Astrocyte of the cerebellum (primary cell): ENCODE measurements around the gene TTI1.

Experiments used
- DNase-seq: peaks from one replicate; pipeline ENCODE4 v3.0.0-alpha.2; 2011; ENCODE audit warnings: low read depth
- H3K4me3 ChIP-seq: 2 replicates; pipeline ENCODE4 v1.5.1; 2011; ENCODE audit warnings: mild to moderate bottlenecking, low read depth, low read length, moderate library complexity
- in situ Hi-C: cut with HindIII; loops from 2 replicates; pipeline ENCODE4 v1.10.0; 2017; ENCODE audit warnings: low sequenced_read_pairs
- TF ChIP-seq, protein P1 (sequence below): IDR thresholded peaks from 2 replicates; pipeline ENCODE4 v1.5.1; 2012; ENCODE audit warnings: low read length, low read depth, moderate library complexity, mild to moderate bottlenecking; ENCODE audit errors: missing control alignments

Gene TTI1

DNA sequence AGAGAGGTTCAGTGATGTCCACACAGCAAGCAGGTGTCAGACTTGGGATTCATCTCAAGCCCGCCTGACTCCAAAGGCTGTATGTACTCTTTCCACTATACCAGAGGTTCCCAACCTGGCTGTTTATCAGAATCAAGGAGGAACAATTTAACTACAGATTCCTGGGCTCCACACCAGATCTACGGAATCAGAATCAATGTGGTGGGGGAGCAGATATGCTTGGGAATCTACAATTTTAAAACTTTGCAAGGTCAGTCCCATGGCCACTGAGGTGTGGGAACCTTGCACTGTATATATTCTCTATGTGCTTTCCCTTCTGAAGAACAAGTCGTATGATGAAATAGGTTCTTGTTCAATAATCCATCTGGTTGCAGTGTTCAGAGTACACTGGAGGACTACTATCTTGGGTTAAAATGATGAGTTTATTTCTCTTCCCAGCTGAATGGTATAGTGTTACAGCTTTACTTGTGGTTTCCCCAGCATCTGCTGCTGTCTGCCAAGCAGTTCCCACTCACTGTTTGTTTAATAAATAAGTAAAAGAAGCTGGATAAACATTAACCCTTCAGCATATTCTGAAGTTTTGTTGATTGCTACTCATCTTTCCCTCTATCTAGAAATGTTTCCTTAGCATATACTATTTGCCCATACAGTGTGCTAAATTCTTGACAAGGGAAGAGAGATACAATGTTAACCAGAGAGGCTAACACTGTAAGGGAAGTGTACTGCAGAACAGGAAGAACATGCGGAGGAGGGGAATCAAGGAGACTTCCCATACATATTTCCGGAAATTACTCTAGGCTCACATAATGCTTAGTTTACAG, 9.9 kb downstream of the TTI1 start:
- in situ Hi-C loops: no loop called here
- no peak overlapping the region for H3K4me3 ChIP-seq
- TF ChIP-seq, protein P1, sequence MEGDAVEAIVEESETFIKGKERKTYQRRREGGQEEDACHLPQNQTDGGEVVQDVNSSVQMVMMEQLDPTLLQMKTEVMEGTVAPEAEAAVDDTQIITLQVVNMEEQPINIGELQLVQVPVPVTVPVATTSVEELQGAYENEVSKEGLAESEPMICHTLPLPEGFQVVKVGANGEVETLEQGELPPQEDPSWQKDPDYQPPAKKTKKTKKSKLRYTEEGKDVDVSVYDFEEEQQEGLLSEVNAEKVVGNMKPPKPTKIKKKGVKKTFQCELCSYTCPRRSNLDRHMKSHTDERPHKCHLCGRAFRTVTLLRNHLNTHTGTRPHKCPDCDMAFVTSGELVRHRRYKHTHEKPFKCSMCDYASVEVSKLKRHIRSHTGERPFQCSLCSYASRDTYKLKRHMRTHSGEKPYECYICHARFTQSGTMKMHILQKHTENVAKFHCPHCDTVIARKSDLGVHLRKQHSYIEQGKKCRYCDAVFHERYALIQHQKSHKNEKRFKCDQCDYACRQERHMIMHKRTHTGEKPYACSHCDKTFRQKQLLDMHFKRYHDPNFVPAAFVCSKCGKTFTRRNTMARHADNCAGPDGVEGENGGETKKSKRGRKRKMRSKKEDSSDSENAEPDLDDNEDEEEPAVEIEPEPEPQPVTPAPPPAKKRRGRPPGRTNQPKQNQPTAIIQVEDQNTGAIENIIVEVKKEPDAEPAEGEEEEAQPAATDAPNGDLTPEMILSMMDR: no peak
- DNase-seq: peak; percentile 62

DNA sequence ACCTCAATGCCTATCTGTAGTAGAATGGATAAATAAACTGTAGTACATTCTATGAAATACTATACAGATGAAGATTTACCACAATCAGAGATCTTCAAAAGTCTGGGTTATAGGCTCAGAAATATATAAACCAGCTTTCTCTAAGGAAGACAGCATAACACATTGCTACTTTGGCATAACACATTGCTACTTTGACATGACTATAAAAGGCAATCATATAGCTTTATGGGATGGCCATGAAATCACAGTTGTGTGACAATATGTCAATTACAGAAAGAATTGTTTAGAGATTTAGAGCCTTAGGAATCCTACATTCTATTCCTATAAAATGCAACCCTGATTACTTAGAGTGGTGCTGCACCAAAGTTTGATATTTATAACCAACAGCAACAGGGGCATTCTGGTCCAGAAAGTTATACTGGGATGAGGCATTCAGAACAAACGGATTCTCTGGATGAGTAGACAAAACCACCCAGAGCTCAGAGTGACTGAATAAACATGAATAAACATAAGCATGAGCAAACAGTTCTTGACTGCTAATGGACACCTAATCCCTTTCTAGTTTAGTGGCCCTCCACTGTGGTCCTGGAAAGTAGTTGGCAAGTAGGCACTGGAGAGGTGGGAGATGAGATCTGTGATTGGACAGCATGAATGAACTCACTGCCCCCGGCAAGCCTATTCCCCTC, 12.0 kb downstream of the TTI1 start:
- H3K4me3 ChIP-seq: no peak overlapping the region
- TF ChIP-seq, protein P1: no peak
- in situ Hi-C loops: no loop called here
- DNase-seq: no peak

DNA sequence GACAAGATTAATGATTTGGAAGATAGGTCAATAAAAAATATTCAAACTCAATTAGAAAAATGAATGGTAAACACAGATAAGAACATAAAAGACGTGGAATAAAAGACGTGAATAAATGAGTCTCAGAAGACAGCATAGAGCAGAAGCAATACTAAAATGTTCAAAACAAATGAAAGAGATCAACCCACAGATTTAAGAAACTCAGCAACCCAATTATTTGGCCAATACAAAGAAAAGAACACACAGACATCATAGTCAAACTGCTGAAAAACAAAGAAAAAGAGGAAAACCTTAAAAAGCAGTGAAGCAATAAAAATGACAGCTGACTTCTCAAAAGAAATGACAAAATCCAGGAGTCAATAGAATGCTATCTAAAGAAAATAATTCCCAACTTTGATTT, 14.9 kb downstream of the TTI1 start:
- no peak overlapping the region for H3K4me3 ChIP-seq
- in situ Hi-C loops: no loop called here
- DNase-seq: no peak
- TF ChIP-seq, protein P1: no peak

DNA sequence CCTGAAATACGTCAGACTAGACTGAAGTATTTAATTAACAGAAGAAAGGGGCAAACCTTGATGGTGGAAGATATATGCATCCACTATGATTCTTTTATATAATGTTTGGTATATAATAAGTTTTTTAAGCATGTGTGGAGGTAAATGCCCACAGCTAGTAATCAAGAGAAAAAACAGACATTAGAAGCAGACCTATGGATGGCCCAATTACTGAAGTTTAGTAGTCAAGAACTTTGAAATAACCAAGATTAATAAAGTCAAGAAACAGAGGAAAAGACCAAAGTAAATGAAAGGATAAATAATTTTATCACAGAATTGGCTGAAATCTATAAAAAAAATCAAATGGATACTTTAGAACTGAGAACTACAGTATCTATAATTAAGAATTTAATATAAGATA, 15.3 kb downstream of the TTI1 start:
- in situ Hi-C loops: no loop called here
- no peak overlapping the region for H3K4me3 ChIP-seq
- DNase-seq: no peak
- TF ChIP-seq, protein P1: no peak

DNA sequence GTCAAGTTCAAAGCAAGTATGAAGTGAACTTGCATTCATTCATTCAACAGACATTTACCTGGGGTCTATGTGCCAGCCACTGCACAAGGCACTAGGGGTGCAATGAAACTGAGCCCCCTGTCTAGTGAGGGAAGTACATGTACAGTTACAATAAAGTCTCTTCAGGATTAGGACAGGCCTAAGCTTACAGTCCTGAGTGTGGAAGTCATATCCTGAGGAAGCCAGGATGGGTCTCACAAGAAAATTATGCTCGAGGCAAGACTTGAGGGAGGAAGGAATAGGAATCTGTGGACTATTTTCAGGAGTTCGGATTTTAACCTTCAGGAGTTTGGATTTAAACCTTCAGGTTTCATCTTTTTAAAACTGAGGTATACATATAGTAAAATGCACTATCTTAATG, 19.4 kb downstream of the TTI1 start:
- TF ChIP-seq, protein P1: no peak
- no peak for DNase-seq
- in situ Hi-C loops: no loop called here
- no peak overlapping the region for H3K4me3 ChIP-seq

DNA sequence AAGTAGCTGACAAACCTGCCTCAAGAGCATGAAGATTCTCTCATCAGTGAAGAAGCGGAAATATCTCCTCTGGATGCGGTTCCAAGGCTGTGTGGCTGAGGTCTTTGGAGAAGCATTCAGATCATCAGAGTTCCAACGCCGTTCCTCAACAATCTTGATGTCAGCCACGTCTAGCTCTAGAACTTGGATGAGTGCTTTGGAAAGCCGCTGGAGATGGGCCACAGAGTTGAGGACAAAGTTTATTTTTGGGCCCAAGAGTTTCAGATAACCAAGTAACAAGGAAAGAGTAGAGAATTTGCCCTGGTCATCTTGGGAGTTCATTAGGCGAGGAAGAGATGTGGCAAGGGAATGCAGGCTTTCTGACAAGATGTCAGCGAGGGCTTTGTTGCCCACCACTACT, 20.9 kb downstream of the TTI1 start:
- no peak for DNase-seq
- no peak overlapping the region for H3K4me3 ChIP-seq
- TF ChIP-seq, protein P1: no peak
- in situ Hi-C loops: no loop called here
